Hair follicular keratinocyte (primary cell): Measurements from ENCODE around the gene NOC4L. TPM values are rescaled to one million over a fixed set of nuclear protein-coding genes. Genes with fewer than 3 reads are reported as not detected.

Experiments used
- total RNA-seq: library from RNA; depleted of rRNA; stranded (reverse); fragments of >200 nt; gene quantifications from 2 replicates; pipeline ENCODE4 v1.2.3, GENCODE V29; 2015

NOC4L gene
- 16.9 and 29.4 TPM in 2 replicates for total RNA-seq

GRCh38 chr12:132144115-132144809, at the start of gene NOC4L, which contains the start of gene DDX51:
TSS of gene NOC4L (plus strand) at chr12:132144457. CDS start at chr12:132144489, 32 bp downstream.
TSS of gene DDX51 (minus strand) at chr12:132144319. CDS start at chr12:132144296, 23 bp downstream.

Other genes starting within 250 kb of the NOC4L start
- gene ULK1, start 249.8 kb upstream of the NOC4L start, total RNA-seq: 2.3 and 5.2 TPM in 2 replicates
- 15.1 and 28.4 TPM in 2 replicates for gene PUS1, start 215.2 kb upstream of the NOC4L start, total RNA-seq
- gene EP400, start 194.5 kb upstream of the NOC4L start, total RNA-seq: 8.2 and 10.8 TPM in 2 replicates
- gene DDX51, start 138 bp upstream of the NOC4L start, total RNA-seq: 7.3 and 11.2 TPM in 2 replicates
- gene GALNT9, start 185.1 kb downstream of the NOC4L start, total RNA-seq: not detected in 2 replicates